Panc1 (cell line): ENCODE results near the gene HCN2.

ENCODE experiments used
- CTCF ChIP-seq: fragments of 450-650 bp; IDR thresholded peaks from 2 replicates; pipeline ENCODE4 v1.5.1; 2017; ENCODE audit warnings: mild to moderate bottlenecking
- POLR2AphosphoS5 ChIP-seq: IDR thresholded peaks from 2 replicates; pipeline ENCODE4 v1.6.1; 2012; ENCODE audit warnings: mild to moderate bottlenecking, low read depth, low read length, moderate library complexity
- REST ChIP-seq, 2 experiments: IDR thresholded peaks; 2 replicates each; pipeline ENCODE4 v1.6.1; 2011 to 2012; ENCODE audit warnings: low read depth in 2 of 2, control low read depth in 1 of 2, low read length in 1 of 2, mild to moderate bottlenecking in 1 of 2, moderate library complexity in 1 of 2; ENCODE audit not compliant: insufficient read depth in 1 of 2
- SIN3A ChIP-seq: IDR thresholded peaks from 2 replicates; pipeline ENCODE4 v1.6.1; 2012; ENCODE audit warnings: low read depth, mild to moderate bottlenecking, low read length, moderate library complexity, borderline replicate concordance; ENCODE audit not compliant: insufficient read depth
- TCF7L2 ChIP-seq: IDR thresholded peaks from 2 replicates; pipeline ENCODE4 v1.6.1; 2011; ENCODE audit warnings: mild to moderate bottlenecking, low read depth, low read length, inconsistent platforms

GRCh38 chr19:594265-594870 lies 4.7 kb downstream of the HCN2 start:
- no peak for TF ChIP-seq CTCF
- no peak for TF ChIP-seq SIN3A
- TF ChIP-seq REST (IDR thresholded peaks at IDR 0.05; ENCODE audit: insufficient read depth in 1 of 2, low read depth in 2 of 2, low read length in 1 of 2): no peak
- TF ChIP-seq TCF7L2: no peak
- no peak for TF ChIP-seq POLR2AphosphoS5
